GM12878 (cell line): Measurements from ENCODE around the gene ZNF45. TPM values are rescaled to one million over a fixed set of nuclear protein-coding genes. Genes with fewer than 3 reads are reported as not detected.

ENCODE experiments used
- ATAC-seq: fragments of 200-7000 bp; cut with Tn5 transposase; 3 replicates; pipeline ENCODE4 v1.9.1; 2020; ENCODE audit warnings: mild to moderate bottlenecking, moderate library complexity
- BruUV-seq: library from RNA; stranded (reverse); fragments of 400-500 nt; replicated peaks from 2 replicates; lab custom pipeline; 2021; lab: Mats Ljungman, UMichigan
- CTCF ChIA-PET: fragments of 300-600 bp; sonication (Branson Sonifier 250); formaldehyde crosslinking; extraction: SDS; loops from one replicate; lab custom pipeline; 2021; ENCODE audit warnings: inconsistent platforms; lab: Yijun Ruan, JAX
- POLR2A ChIA-PET: fragments of 350-600 bp; formaldehyde crosslinking; extraction: SDS; loops from one replicate; lab custom pipeline; 2021; ENCODE audit warnings: inconsistent platforms; lab: Charles Lee
- RAD21 ChIA-PET: fragments of 300-600 bp; sonication (Branson Sonifier 250); formaldehyde crosslinking; loops from one replicate; lab custom pipeline; 2023; ENCODE audit warnings: antibody characterized with exemption; ENCODE audit not compliant: unreplicated experiment; lab: Charles Lee
- SMC1A ChIA-PET: fragments of 300-600 bp; sonication (Branson Sonifier 250); formaldehyde crosslinking; loops from one replicate; lab custom pipeline; 2023; ENCODE audit not compliant: unreplicated experiment, uncharacterized antibody; lab: Charles Lee
- DNase-seq: peaks from one replicate; pipeline ENCODE4 v3.0.0-alpha.2; 2011; ENCODE audit warnings: low read depth, low spot score
- FAIRE-seq: peaks from 3 replicates; lab custom pipeline; 2011; peaks lifted over from hg19 to GRCh38; lab: Jason Lieb, UNC
- H2AFZ ChIP-seq: 2 replicates; pipeline ENCODE4 v1.6.0; 2011; ENCODE audit warnings: low read depth, low read length, control low read depth; ENCODE audit not compliant: control insufficient read depth
- H3K27ac ChIP-seq: 2 replicates; pipeline ENCODE4 v1.5.1; 2011; ENCODE audit warnings: control low read depth; ENCODE audit not compliant: control insufficient read depth, insufficient read depth
- H3K27me3 ChIP-seq, 2 experiments: replicated peaks in 1 of 2; 2 replicates each; pipeline versions ENCODE4 v1.6.0 to v1.6.1; 2011; ENCODE audit warnings: low read length in 1 of 2; ENCODE audit not compliant: control insufficient read depth in 2 of 2, insufficient read depth in 2 of 2
- H3K36me3 ChIP-seq, 2 experiments: 2 replicates each; pipeline ENCODE4 v1.5.1; 2011; ENCODE audit warnings: low read length in 1 of 2; ENCODE audit not compliant: control insufficient read depth in 2 of 2, insufficient read depth in 2 of 2
- H3K4me1 ChIP-seq: 2 replicates; pipeline ENCODE4 v1.6.1; 2011; ENCODE audit warnings: mild to moderate bottlenecking, low read length, moderate library complexity, mixed read lengths; ENCODE audit not compliant: control insufficient read depth, insufficient read depth
- H3K4me2 ChIP-seq: 2 replicates; pipeline ENCODE4 v1.6.0; 2011; ENCODE audit warnings: control low read depth; ENCODE audit not compliant: control insufficient read depth, insufficient read depth
- H3K4me3 ChIP-seq: fragments of 200-600 bp; sonication (generic); 2 replicates; pipeline ENCODE4 v1.5.1; 2016
- H3K79me2 ChIP-seq: 2 replicates; pipeline ENCODE4 v1.6.0; 2011; ENCODE audit warnings: low read length; ENCODE audit not compliant: control insufficient read depth, insufficient read depth
- H3K9ac ChIP-seq: 2 replicates; pipeline ENCODE4 v1.8.0; 2011; ENCODE audit warnings: low read length, control low read depth, mixed read lengths; ENCODE audit not compliant: control insufficient read depth, insufficient read depth
- H3K9me3 ChIP-seq: replicated peaks from 3 replicates; pipeline ENCODE4 v1.5.1; 2011; ENCODE audit warnings: mild to moderate bottlenecking, low read length; ENCODE audit not compliant: control insufficient read depth, insufficient read depth
- H4K20me1 ChIP-seq: 2 replicates; pipeline ENCODE4 v1.6.0; 2011; ENCODE audit not compliant: control insufficient read depth, insufficient read depth
- ATF2 ChIP-seq: IDR thresholded peaks from 2 replicates; pipeline ENCODE4 v1.6.1; 2012; ENCODE audit warnings: low read length, inconsistent platforms
- BRCA1 ChIP-seq: IDR thresholded peaks from 2 replicates; pipeline ENCODE4 v1.6.1; 2011; ENCODE audit warnings: low read depth, low read length, improper control_type of control experiment
- CHD2 ChIP-seq: IDR thresholded peaks from 2 replicates; pipeline ENCODE4 v1.6.1; 2011; ENCODE audit warnings: low read depth, low read length, improper control_type of control experiment, borderline replicate concordance
- DPF2 ChIP-seq: fragments of 450-650 bp; IDR thresholded peaks from 2 replicates; pipeline ENCODE4 v1.6.1; 2017; ENCODE audit warnings: mild to moderate bottlenecking
- FOXM1 ChIP-seq: IDR thresholded peaks from 2 replicates; pipeline ENCODE4 v1.6.1; 2012; ENCODE audit warnings: low read depth, mild to moderate bottlenecking, inconsistent platforms, low read length, moderate library complexity
- GABPA ChIP-seq: IDR thresholded peaks from 2 replicates; pipeline ENCODE4 v1.6.1; 2014; ENCODE audit warnings: antibody characterized with exemption, low read depth, mild to moderate bottlenecking, inconsistent platforms
- IKZF1 ChIP-seq: fragments of 450-650 bp; conservative IDR thresholded peaks from 2 replicates; pipeline ENCODE4 v1.6.1; 2017; ENCODE audit warnings: antibody characterized with exemption, mild to moderate bottlenecking
- NFYA ChIP-seq: IDR thresholded peaks from 2 replicates; pipeline ENCODE4 v1.6.1; 2011; ENCODE audit warnings: low read depth, mild to moderate bottlenecking, low read length, improper control_type of control experiment, borderline replicate concordance
- PML ChIP-seq: IDR thresholded peaks from 2 replicates; pipeline ENCODE4 v1.6.1; 2012; ENCODE audit warnings: low read length, inconsistent platforms
- RUNX3 ChIP-seq: IDR thresholded peaks from 2 replicates; pipeline ENCODE4 v1.6.1; 2012; ENCODE audit warnings: low read length, inconsistent platforms
- TCF7 ChIP-seq: IDR thresholded peaks from 2 replicates; pipeline ENCODE4 v1.6.1; 2014; ENCODE audit warnings: antibody characterized with exemption, borderline replicate concordance
- YY1 ChIP-seq: IDR thresholded peaks from 2 replicates; pipeline ENCODE4 v1.6.1; 2011; ENCODE audit warnings: low read depth, mild to moderate bottlenecking, low read length
- ZBED1 ChIP-seq: IDR thresholded peaks from 2 replicates; pipeline ENCODE4 v1.6.1; 2016; ENCODE audit warnings: borderline replicate concordance
- WGBS: methylation state at CpG from one replicate; pipeline ENCODE4 v1.1.6; 2016; ENCODE audit warnings: low lambda C conversion rate; ENCODE audit not compliant: insufficient replicate concordance, insufficient coverage; ENCODE audit errors: missing lambda C conversion rate; 5-methylcytosine and 5-hydroxymethylcytosine counted together
- in situ Hi-C: fragments of 300-500 bp; cut with MboI; formaldehyde crosslinking; loops from 9 replicates; pipeline ENCODE4 v1.14.3; 2018; ENCODE audit warnings: mixed read lengths
- intact Hi-C: fragments of 100-400 bp; cut with micrococcal nuclease; formaldehyde crosslinking; loops from one replicate; pipeline ENCODE4 v1.14.2; 2022; ENCODE audit not compliant: unreplicated experiment
- polyA plus RNA-seq, 11 experiments: library from polyadenylated mRNA; depleted of rRNA in 4 of 11; unstranded in 6 of 11; stranded (reverse) in 5 of 11; fragments of >200 nt; fragmentation: Nextera tagmentation in 4 of 11; fragmentation: Illumina TruSeq in 1 of 11; extraction: Ambion mirVana in 4 of 11; extraction: Trizol in 1 of 11; gene quantifications; 1 replicate in 1 of 11; 2 replicates in 10 of 11; pipeline versions ENCODE4 v1.2.1 to v1.2.3, GENCODE V29; 2011 to 2016; ENCODE audit warnings: inconsistent platforms in 2 of 11, missing spikeins in 2 of 11, low read depth in 1 of 11
- total RNA-seq, 4 experiments: library from RNA; depleted of rRNA in 3 of 4; stranded (reverse); fragments of >200 nt in 3 of 4; fragmentation: Illumina TruSeq in 1 of 4; extraction: Trizol in 1 of 4; gene quantifications; 2 replicates each; pipeline versions ENCODE4 v1.2.1 to v1.2.3, GENCODE V29; 2013 to 2021
- TF ChIP-seq, protein P1 (sequence below): IDR thresholded peaks from 2 replicates; pipeline ENCODE4 v1.6.1; 2012; ENCODE audit warnings: mild to moderate bottlenecking, low read depth, low read length
- TF ChIP-seq, protein P2 (sequence below): IDR thresholded peaks from 2 replicates; pipeline ENCODE4 v1.6.1; 2012; ENCODE audit warnings: improper control_type of control experiment, low read depth, low read length; ENCODE audit not compliant: insufficient replicate concordance

Gene ZNF45
- total and polyA plus RNA-seq, 10 of the 15 experiments (the other 5 are each of a cell fraction or from before 2014, with no cell fraction given) = 4.2 to 23.1 (median 15.9) TPM

DNA sequence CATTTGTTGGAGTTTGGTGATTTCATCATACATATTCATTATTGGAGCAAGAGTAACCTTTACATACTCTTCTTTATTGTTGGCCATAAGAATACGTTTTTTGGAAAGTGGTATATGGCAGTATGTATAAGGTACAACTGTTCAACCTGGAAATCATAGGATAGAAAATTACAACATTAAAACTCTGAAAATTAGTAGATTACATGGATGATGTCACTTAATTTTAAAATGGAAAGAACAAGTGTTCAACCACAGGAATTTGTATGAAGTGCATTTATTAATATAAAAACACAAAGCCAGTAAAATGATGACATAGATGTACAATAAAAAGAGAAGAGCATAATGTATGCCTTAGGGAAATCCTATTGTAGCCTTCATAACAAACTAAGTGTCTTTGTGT lies 41.6 kb upstream of the ZNF45 start:
- BruUV-seq = no TSS peak
- Histone ChIP-seq H3K79me2 (no peaks in the 10 kb centered on the region), H3K27ac (no peak overlapping the region), H3K9me3 (no peaks in the 10 kb centered on the region; the same call in 2 of the 3 replicates), H3K4me1 (no peaks in the 10 kb centered on the region), H3K36me3 (no peaks in the 10 kb centered on the region), H2AFZ (no peak overlapping the region), H3K9ac (no peak overlapping the region), H3K27me3 (no peaks in the 10 kb centered on the region), H3K4me3 (no peak overlapping the region), H3K4me2 (no peak overlapping the region), H4K20me1 (no peaks in the 10 kb centered on the region)
- CTCF ChIA-PET = no interaction called here
- whole genome bisulfite sequencing = 0% methylated on average over 1 of the region's 1 CpG
- intact Hi-C loops = no loop called here
- FAIRE-seq (no peak), DNase-seq (no peak), ATAC-seq (no peak)
- POLR2A ChIA-PET = no interaction called here
- in situ Hi-C loops = no loop called here
- TF ChIP-seq ATF2 = no peak
- TF ChIP-seq, protein P1, sequence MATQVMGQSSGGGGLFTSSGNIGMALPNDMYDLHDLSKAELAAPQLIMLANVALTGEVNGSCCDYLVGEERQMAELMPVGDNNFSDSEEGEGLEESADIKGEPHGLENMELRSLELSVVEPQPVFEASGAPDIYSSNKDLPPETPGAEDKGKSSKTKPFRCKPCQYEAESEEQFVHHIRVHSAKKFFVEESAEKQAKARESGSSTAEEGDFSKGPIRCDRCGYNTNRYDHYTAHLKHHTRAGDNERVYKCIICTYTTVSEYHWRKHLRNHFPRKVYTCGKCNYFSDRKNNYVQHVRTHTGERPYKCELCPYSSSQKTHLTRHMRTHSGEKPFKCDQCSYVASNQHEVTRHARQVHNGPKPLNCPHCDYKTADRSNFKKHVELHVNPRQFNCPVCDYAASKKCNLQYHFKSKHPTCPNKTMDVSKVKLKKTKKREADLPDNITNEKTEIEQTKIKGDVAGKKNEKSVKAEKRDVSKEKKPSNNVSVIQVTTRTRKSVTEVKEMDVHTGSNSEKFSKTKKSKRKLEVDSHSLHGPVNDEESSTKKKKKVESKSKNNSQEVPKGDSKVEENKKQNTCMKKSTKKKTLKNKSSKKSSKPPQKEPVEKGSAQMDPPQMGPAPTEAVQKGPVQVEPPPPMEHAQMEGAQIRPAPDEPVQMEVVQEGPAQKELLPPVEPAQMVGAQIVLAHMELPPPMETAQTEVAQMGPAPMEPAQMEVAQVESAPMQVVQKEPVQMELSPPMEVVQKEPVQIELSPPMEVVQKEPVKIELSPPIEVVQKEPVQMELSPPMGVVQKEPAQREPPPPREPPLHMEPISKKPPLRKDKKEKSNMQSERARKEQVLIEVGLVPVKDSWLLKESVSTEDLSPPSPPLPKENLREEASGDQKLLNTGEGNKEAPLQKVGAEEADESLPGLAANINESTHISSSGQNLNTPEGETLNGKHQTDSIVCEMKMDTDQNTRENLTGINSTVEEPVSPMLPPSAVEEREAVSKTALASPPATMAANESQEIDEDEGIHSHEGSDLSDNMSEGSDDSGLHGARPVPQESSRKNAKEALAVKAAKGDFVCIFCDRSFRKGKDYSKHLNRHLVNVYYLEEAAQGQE = no peak
- no peak for TF ChIP-seq IKZF1
- TF ChIP-seq TCF7 = no peak
- no peak for TF ChIP-seq DPF2
- TF ChIP-seq CHD2 = no peak
- no peak for TF ChIP-seq BRCA1
- no peak for TF ChIP-seq FOXM1
- no peak for TF ChIP-seq PML
- TF ChIP-seq YY1 = no peak
- TF ChIP-seq ZBED1 = no peak
- TF ChIP-seq NFYA = no peak
- no peak for TF ChIP-seq GABPA
- TF ChIP-seq, protein P2, sequence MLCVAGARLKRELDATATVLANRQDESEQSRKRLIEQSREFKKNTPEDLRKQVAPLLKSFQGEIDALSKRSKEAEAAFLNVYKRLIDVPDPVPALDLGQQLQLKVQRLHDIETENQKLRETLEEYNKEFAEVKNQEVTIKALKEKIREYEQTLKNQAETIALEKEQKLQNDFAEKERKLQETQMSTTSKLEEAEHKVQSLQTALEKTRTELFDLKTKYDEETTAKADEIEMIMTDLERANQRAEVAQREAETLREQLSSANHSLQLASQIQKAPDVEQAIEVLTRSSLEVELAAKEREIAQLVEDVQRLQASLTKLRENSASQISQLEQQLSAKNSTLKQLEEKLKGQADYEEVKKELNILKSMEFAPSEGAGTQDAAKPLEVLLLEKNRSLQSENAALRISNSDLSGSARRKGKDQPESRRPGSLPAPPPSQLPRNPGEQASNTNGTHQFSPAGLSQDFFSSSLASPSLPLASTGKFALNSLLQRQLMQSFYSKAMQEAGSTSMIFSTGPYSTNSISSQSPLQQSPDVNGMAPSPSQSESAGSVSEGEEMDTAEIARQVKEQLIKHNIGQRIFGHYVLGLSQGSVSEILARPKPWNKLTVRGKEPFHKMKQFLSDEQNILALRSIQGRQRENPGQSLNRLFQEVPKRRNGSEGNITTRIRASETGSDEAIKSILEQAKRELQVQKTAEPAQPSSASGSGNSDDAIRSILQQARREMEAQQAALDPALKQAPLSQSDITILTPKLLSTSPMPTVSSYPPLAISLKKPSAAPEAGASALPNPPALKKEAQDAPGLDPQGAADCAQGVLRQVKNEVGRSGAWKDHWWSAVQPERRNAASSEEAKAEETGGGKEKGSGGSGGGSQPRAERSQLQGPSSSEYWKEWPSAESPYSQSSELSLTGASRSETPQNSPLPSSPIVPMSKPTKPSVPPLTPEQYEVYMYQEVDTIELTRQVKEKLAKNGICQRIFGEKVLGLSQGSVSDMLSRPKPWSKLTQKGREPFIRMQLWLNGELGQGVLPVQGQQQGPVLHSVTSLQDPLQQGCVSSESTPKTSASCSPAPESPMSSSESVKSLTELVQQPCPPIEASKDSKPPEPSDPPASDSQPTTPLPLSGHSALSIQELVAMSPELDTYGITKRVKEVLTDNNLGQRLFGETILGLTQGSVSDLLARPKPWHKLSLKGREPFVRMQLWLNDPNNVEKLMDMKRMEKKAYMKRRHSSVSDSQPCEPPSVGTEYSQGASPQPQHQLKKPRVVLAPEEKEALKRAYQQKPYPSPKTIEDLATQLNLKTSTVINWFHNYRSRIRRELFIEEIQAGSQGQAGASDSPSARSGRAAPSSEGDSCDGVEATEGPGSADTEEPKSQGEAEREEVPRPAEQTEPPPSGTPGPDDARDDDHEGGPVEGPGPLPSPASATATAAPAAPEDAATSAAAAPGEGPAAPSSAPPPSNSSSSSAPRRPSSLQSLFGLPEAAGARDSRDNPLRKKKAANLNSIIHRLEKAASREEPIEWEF = no peak
- no peak for TF ChIP-seq RUNX3
- SMC1A ChIA-PET = no interaction called here
- RAD21 ChIA-PET = no interaction called here
